ENCODE measurements around the gene ENTR1. TPM values are rescaled to one million over a fixed set of nuclear protein-coding genes. Genes with fewer than 3 reads are reported as not detected.
A peak's percentile ranks its signal among the peaks of the same experiment; 100 is the strongest.

The ENTR1 gene
- total RNA-seq, result 89.4 and 101 TPM in 2 replicates

GRCh38 chr9:136410500-136411287 is at the start of gene ENTR1, which contains the start of gene PMPCA:
TSS of gene ENTR1 (minus strand) at chr9:136410614. CDS start at chr9:136410397, 217 bp downstream.
TSS of gene PMPCA (plus strand) at chr9:136410658. CDS start at chr9:136410669, 11 bp downstream.
- H3K27ac Mint-ChIP-seq, result peak within 1 kb of the TSS; percentile 90
- H3K4me1 Mint-ChIP-seq, result peaks cover 41% of the 10 kb centered on the region
- ChIA-PET CTCF (interaction anchor here (1.8 kb wide), 1 partner anchor 9 kb away, joined by 4 read pairs; no protein-coding TSS in a partner anchor), POLR2A (interaction anchor here (1.0 to 1.4 kb wide), 3 partner anchors 9 to 48 kb away, joined by 3 to 19 read pairs (median 10); partner anchors contain the start of gene DNLZ)
- ATAC-seq (ENCODE audit: low read depth), result peak; percentile 87
- peak within 1 kb of the TSS; percentile 92 for H3K4me3 Mint-ChIP-seq
- TF ChIP-seq CTCF (IDR thresholded peaks at IDR 0.05), result no peak
- no peaks in the 10 kb centered on the region for H3K27me3 Mint-ChIP-seq
- DNase-seq, result peak; percentile 98
- intact Hi-C loops (cut with micrococcal nuclease), result loop anchor here (1.0 to 2.0 kb wide), 3 partner anchors 10 to 72 kb away; partner anchors contain the start of genes INPP5E, SEC16A and SNAPC4
- no peaks in the 10 kb centered on the region for H3K9me3 Mint-ChIP-seq
- peaks cover 53% of the 10 kb centered on the region for H3K36me3 Mint-ChIP-seq (ENCODE audit: low read depth)

GRCh38 chr9:136459425-136459824 is 49.0 kb upstream of the ENTR1 start:
- no peak overlapping the region for H3K4me3 Mint-ChIP-seq
- ChIA-PET CTCF (no interaction called here), POLR2A (no interaction called here)
- H3K27me3 Mint-ChIP-seq, result no peaks in the 10 kb centered on the region
- intact Hi-C loops (cut with micrococcal nuclease), result no loop called here
- H3K9me3 Mint-ChIP-seq, result no peaks in the 10 kb centered on the region
- DNase-seq (no peak), ATAC-seq (ENCODE audit: low read depth) (no peak)
- H3K36me3 Mint-ChIP-seq (ENCODE audit: low read depth), result peaks cover 90% of the 10 kb centered on the region
- no peak for TF ChIP-seq CTCF (IDR thresholded peaks at IDR 0.05)
- no peaks in the 10 kb centered on the region for H3K4me1 Mint-ChIP-seq
- H3K27ac Mint-ChIP-seq, result no peak overlapping the region

GRCh38 chr9:136457326-136457725 is 46.9 kb upstream of the ENTR1 start:
- DNase-seq (no peak), ATAC-seq (ENCODE audit: low read depth) (no peak)
- Mint-ChIP-seq H3K27me3 (no peaks in the 10 kb centered on the region), H3K9me3 (no peaks in the 10 kb centered on the region), H3K4me3 (no peak overlapping the region), H3K4me1 (no peaks in the 10 kb centered on the region), H3K27ac (no peak overlapping the region), H3K36me3 (ENCODE audit: low read depth) (peaks cover 84% of the 10 kb centered on the region)
- ChIA-PET POLR2A (interaction anchor here (0.6 kb wide), 2 partner anchors 38 to 570 kb away, joined by 4 to 5 read pairs; no protein-coding TSS in a partner anchor), CTCF (interaction anchor here (0.7 kb wide), 1 partner anchor 231 kb away, joined by 3 read pairs; no protein-coding TSS in a partner anchor)
- intact Hi-C loops (cut with micrococcal nuclease), result no loop called here
- TF ChIP-seq CTCF (IDR thresholded peaks at IDR 0.05), result no peak

GRCh38 chr9:136456258-136456657 is 45.8 kb upstream of the ENTR1 start:
- ATAC-seq (ENCODE audit: low read depth) (no peak), DNase-seq (no peak)
- ChIA-PET CTCF (no interaction called here), POLR2A (no interaction called here)
- H3K4me1 Mint-ChIP-seq, result no peaks in the 10 kb centered on the region
- peaks cover 82% of the 10 kb centered on the region for H3K36me3 Mint-ChIP-seq (ENCODE audit: low read depth)
- no peak overlapping the region for H3K4me3 Mint-ChIP-seq
- no peaks in the 10 kb centered on the region for H3K9me3 Mint-ChIP-seq
- H3K27me3 Mint-ChIP-seq, result no peaks in the 10 kb centered on the region
- no peak overlapping the region for H3K27ac Mint-ChIP-seq
- no peak for TF ChIP-seq CTCF (IDR thresholded peaks at IDR 0.05)
- intact Hi-C loops (cut with micrococcal nuclease), result no loop called here

All from activated B cell treated with CpG ODN at 0.5 μM for 24 hours (primary cell).